Lung microvascular endothelial cell (primary cell): ENCODE results near the gene PCDHA3. TPM values are rescaled to one million over a fixed set of nuclear protein-coding genes. Genes with fewer than 3 reads are reported as not detected.
A peak's percentile ranks its signal among the peaks of the same experiment; 100 is the strongest.
"Not testable (repeated sequence)": the region's sequence is repeated elsewhere in the genome, so short reads cannot be mapped to it uniquely, and the experiment has no call there.

Experiments
- DNase-seq, 2 donors: peaks; one replicate each; pipeline versions ENCODE4 v3.0.0 to v3.0.0-alpha.2; 2010; ENCODE audit warnings: low read depth in 2 of 2
- total RNA-seq: library from RNA; depleted of rRNA; stranded (reverse); fragments of >200 nt; gene quantifications from 2 replicates; pipeline ENCODE4 v1.2.1, GENCODE V29; 2014

Gene PCDHA3
- total RNA-seq, 1 donor from 2014 or later = 0.20 TPM

- peak; percentile 21 to 43 for DNase-seq
These were observed 20.8 kb downstream of the PCDHA3 start, which contains the start of gene PCDHA5 for GRCh38 chr5:140821375-140822280. PCDHA5 (plus strand) TSS chr5:140821613.

GRCh38 chr5:140822281-140822629 is 21.4 kb downstream of the PCDHA3 start:
- no peak for DNase-seq

DNA sequence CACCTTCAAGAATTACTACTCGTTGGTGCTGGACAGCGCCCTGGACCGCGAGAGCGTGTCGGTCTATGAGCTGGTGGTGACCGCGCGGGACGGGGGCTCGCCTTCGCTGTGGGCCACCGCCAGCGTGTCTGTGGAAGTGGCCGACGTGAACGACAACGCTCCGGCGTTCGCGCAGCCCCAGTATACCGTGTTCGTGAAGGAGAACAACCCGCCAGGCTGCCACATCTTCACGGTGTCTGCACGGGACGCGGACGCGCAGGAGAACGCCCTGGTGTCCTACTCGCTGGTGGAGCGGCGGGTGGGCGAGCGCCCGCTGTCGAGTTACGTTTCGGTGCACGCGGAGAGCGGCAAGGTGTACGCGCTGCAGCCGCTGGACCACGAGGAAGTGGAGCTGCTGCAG is 22.1 kb downstream of the PCDHA3 start:
- not testable (repeated sequence) for DNase-seq

GRCh38 chr5:140823475-140823874 is 22.6 kb downstream of the PCDHA3 start:
- DNase-seq = no peak

DNA sequence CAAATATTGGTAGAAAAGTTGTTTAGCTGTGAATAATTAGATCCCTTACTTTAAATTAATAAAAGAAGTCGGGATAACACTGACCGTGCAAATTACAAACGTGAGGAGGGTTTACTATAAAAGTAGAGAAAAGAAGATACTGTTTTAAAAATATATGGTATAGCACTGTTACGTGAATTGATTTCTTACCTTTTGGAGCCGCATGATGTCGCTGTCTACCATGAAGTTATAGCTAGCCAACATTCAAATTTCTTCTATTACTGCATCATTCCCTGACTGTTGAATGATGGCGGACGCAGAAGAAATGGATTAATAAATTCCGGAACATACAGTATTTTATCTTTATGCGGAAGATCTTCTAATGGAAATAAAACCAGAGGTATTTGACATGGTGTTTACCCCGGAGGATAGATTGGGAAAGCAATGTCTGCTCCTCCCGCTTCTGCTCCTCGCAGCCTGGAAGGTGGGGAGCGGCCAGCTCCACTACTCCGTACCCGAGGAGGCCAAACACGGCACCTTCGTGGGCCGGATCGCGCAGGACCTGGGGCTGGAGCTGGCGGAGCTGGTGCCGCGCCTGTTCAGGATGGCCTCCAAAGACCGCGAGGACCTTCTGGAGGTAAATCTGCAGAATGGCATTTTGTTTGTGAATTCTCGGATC is 27.0 kb downstream of the PCDHA3 start, which contains the start of gene PCDHA6:
Gene PCDHA6 (plus strand): TSS at position 257 of the 658 bp plus-strand sequence. CDS start 132 bp downstream, at position 389.
- peak in 1 of 2 donors; percentile 28 for DNase-seq

DNA sequence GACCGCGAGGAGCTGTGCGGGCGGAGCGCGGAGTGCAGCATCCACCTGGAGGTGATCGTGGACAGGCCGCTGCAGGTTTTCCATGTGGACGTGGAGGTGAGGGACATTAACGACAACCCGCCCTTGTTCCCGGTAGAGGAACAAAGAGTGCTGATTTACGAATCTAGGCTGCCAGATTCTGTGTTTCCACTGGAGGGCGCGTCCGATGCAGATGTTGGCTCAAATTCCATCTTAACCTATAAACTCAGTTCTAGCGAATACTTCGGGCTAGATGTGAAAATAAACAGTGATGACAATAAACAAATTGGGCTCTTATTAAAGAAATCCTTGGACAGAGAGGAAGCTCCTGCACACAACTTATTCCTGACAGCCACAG is 27.5 kb downstream of the PCDHA3 start:
- no peak for DNase-seq

DNA sequence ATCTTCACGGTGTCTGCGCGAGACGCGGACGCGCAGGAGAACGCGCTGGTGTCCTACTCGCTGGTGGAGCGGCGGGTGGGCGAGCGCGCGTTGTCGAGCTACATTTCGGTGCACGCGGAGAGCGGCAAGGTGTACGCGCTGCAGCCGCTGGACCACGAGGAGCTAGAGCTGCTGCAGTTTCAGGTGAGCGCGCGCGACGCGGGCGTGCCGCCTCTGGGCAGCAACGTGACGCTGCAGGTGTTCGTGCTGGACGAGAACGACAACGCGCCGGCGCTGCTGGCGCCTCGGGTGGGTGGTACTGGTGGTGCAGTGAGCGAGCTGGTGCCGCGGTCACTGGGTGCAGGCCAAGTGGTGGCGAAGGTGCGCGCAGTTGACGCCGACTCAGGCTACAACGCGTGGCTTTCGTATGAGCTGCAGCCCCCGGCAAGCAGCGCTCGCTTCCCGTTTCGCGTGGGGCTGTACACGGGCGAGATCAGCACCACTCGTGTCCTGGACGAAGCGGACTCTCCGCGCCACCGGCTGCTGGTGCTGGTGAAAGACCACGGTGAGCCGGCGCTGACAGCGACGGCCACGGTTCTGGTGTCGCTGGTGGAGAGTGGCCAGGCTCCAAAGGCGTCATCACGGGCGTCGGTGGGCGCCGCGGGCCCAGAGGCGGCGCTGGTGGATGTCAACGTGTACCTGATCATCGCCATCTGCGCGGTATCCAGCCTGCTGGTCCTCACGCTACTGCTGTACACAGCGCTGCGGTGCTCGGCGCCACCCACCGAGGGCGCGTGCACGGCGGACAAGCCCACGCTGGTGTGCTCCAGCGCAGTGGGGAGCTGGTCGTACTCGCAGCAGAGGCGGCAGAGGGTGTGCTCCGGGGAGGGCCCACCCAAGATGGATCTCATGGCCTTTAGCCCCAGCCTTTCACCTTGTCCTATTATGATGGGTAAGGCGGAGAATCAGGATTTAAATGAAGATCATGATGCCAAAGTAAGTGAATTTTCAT is 28.9 kb downstream of the PCDHA3 start:
- DNase-seq = not testable (repeated sequence)

DNA sequence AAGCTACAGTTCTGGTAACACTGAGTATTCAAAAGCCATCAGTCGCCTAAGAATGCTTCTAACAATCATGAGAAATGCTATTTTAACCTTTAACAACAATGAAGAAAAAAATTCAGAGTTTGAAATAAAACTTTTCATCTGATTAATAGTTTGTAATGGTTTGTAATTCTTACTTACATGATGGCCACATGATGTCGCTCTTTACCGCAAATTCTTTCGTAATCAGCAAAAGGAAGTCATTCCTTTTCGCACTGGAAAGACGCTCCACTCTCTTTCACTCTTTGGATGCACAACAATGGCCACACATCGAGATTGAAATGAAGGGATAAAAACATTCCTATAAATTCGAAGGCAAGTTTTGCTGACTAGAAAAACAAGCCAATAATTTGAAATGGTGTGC is 33.1 kb downstream of the PCDHA3 start, which contains the start of gene PCDHA7:
Gene PCDHA7 (plus strand): TSS at position 277 of the 400 bp plus-strand sequence. CDS start 115 bp downstream, at position 392.
- peak; percentile 28 to 36 for DNase-seq

DNA sequence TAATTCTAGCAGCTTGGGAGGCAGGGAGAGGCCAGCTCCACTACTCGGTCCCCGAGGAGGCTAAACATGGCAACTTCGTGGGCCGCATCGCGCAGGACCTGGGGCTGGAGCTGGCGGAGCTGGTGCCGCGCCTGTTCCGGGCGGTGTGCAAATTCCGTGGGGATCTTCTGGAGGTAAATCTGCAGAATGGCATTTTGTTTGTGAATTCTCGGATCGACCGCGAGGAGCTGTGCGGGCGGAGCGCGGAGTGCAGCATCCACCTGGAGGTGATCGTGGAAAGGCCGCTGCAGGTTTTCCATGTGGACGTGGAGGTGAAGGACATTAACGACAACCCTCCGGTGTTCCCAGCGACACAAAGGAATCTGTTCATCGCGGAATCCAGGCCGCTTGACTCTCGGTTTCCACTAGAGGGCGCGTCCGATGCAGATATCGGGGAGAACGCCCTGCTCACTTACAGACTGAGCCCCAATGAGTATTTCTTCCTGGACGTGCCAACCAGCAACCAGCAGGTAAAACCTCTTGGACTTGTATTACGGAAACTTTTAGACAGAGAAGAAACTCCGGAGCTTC is 33.7 kb downstream of the PCDHA3 start:
- not testable (repeated sequence) for DNase-seq

GRCh38 chr5:140835622-140836510 is 35.0 kb downstream of the PCDHA3 start:
- no peak for DNase-seq

DNA sequence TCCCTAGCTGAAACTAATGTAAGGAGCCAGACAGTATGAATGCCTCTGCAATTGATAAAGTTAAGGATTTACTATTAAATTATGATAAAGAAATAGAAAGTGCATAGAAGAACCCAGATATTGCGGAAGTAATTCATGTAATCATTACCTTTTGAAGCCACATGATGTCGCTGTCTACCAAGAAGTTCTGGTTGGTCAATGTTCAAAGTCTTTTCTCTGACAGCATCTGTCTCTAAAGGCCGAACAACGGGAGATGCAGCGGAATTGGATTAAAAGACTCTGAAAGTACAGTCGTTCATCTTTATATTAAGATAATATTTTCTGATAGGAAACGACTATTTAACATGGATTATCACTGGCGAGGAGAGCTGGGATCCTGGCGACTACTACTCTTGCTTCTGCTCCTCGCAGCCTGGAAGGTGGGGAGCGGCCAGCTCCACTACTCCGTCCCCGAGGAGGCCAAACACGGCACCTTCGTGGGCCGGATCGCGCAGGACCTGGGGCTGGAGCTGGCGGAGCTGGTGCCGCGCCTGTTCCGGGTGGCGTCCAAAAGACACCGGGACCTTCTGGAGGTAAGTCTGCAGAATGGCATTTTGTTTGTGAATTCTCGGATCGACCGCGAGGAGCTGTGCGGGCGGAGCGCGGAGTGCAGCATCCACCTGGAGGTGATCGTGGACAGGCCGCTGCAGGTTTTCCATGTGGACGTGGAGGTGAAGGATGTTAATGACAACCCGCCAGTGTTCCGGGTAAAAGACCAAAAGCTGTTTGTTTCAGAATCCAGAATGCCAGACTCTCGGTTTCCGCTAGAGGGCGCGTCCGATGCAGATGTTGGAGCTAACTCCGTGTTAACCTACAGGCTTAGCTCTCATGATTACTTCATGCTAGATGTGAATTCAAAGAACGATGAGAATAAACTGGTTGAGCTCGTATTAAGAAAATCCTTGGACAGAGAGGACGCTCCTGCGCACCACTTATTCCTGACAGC is 40.4 kb downstream of the PCDHA3 start, which contains the start of gene PCDHA8:
Gene PCDHA8 (plus strand): TSS at position 210 of the 985 bp plus-strand sequence. CDS start 135 bp downstream, at position 345.
- peak in 1 of 2 donors; percentile 52 for DNase-seq

- no peak for DNase-seq
These were observed 42.2 kb downstream of the PCDHA3 start for GRCh38 chr5:140842798-140843733.

- DNase-seq = not testable (repeated sequence)
These were observed 47.6 kb downstream of the PCDHA3 start, which contains the start of gene PCDHA9 for GRCh38 chr5:140848139-140849102. PCDHA9 (plus strand) TSS chr5:140848382; CDS start chr5:140848496, 114 bp downstream.

GRCh38 chr5:140849831-140850634 is 49.2 kb downstream of the PCDHA3 start:
- DNase-seq = not testable (repeated sequence)
